Transverse colon (tissue), 4 donors: Measurements from ENCODE around the gene DHRS7. TPM values are rescaled to one million over a fixed set of nuclear protein-coding genes. Genes with fewer than 3 reads are reported as not detected.

ENCODE experiments used
- DNase-seq: peaks from one replicate; pipeline ENCODE4 v3.0.0-alpha.2; 2019
- H3K27ac ChIP-seq, 4 donors: fragments of 200-600 bp; sonication (generic); 2 replicates each; pipeline ENCODE4 v1.5.1; 2016 to 2018; ENCODE audit warnings: inconsistent platforms in 4 of 4
- H3K27me3 ChIP-seq: fragments of 200-600 bp; sonication (generic); 2 replicates; pipeline ENCODE4 v1.5.1; 2017; ENCODE audit warnings: inconsistent platforms
- H3K36me3 ChIP-seq, 4 donors: fragments of 200-600 bp; sonication (generic); 2 replicates each; pipeline ENCODE4 v1.5.1; 2017 to 2019; ENCODE audit warnings: inconsistent platforms in 4 of 4
- H3K4me1 ChIP-seq, 4 donors: fragments of 200-600 bp; sonication (generic); 2 replicates each; pipeline ENCODE4 v1.5.1; 2017 to 2020; ENCODE audit warnings: inconsistent platforms in 4 of 4
- H3K4me3 ChIP-seq, 4 donors: fragments of 200-600 bp; sonication (generic); 1 replicate in 1 of 4; 2 replicates in 3 of 4; pipeline versions ENCODE4 v1.5.1 to v1.6.1; 2017 to 2019; ENCODE audit warnings: inconsistent platforms in 4 of 4
- H3K9me3 ChIP-seq, 2 donors: fragments of 200-600 bp; sonication (generic); 2 replicates each; pipeline ENCODE4 v1.5.1; 2017 to 2019; ENCODE audit warnings: inconsistent platforms in 2 of 2
- CTCF ChIP-seq, 5 experiments: fragments of 200-600 bp in 3 of 5; fragments of 450-650 bp in 2 of 5; sonication (generic) in 3 of 5; IDR thresholded peaks; 1 replicate in 2 of 5; 2 replicates in 3 of 5; pipeline ENCODE4 v1.5.1; 2016 to 2017; ENCODE audit warnings: antibody characterized with exemption in 5 of 5, inconsistent platforms in 3 of 5, mild to moderate bottlenecking in 2 of 5, moderate library complexity in 1 of 5
- EP300 ChIP-seq: sonication (generic); formaldehyde crosslinking; IDR thresholded peaks from one replicate; pipeline ENCODE4 v1.6.1; 2017; ENCODE audit warnings: antibody characterized with exemption, low read depth
- POLR2A ChIP-seq: fragments of 450-650 bp; IDR thresholded peaks from one replicate; pipeline ENCODE4 v1.6.1; 2016; ENCODE audit warnings: antibody characterized with exemption, mild to moderate bottlenecking, moderate library complexity
- POLR2AphosphoS5 ChIP-seq, 3 donors: sonication (generic); formaldehyde crosslinking; IDR thresholded peaks; one replicate each; pipeline ENCODE4 v1.6.1; 2016; ENCODE audit warnings: antibody characterized with exemption in 3 of 3
- WGBS, 2 donors: methylation state at CpG; one replicate each; pipeline ENCODE4 v1.1.5; 2018; ENCODE audit warnings: low coverage in 1 of 2; 5-methylcytosine and 5-hydroxymethylcytosine counted together
- in situ Hi-C, 4 donors: fragments of 200-750 bp; cut with MboI; loops; one replicate each; pipeline versions ENCODE4 v1.15.0 to v1.15.1; 2017; ENCODE audit warnings: low sequenced_read_pairs in 3 of 4, low pct_ligation_motif_present in 1 of 4, low pct_unique_long_range_greater_than_20kb in 1 of 4
- intact Hi-C: fragments of 100-400 bp; cut with DNase I; formaldehyde crosslinking; loops from one replicate; pipeline ENCODE4 v1.15.1; 2023; ENCODE audit warnings: low total_unique reads
- total RNA-seq, 4 donors: library from RNA; depleted of rRNA; stranded (reverse); fragments of >200 nt; gene quantifications; one replicate each; pipeline ENCODE4 v1.1.0, GENCODE V29; 2016

The DHRS7 gene
- total RNA-seq, 4 donors from 2014 or later: 22.4 to 154 (median 82.8) TPM

GRCh38 chr14:60153991-60154390 lies 11.2 kb downstream of the DHRS7 start:
- intact Hi-C loops: no loop called here
- H3K4me3 ChIP-seq: no peak overlapping the region
- no peak overlapping the region for H3K27ac ChIP-seq
- H3K36me3 ChIP-seq: peaks cover 0 to 3% (median 0%) of the 10 kb centered on the region in 4 donors
- in situ Hi-C loops: no loop called here
- no peak for DNase-seq
- peaks cover 0 to 14% (median 2%) of the 10 kb centered on the region in 4 donors for H3K4me1 ChIP-seq
- no peaks in the 10 kb centered on the region for H3K9me3 ChIP-seq
- WGBS, 2 donors: 85 to 100% methylated on average over 2 to 3 of the region's 3 CpGs
- H3K27me3 ChIP-seq: no peaks in the 10 kb centered on the region
- TF ChIP-seq POLR2A (no peak), POLR2AphosphoS5 (IDR thresholded peaks at IDR 0.05) (no peak), EP300 (no peak), CTCF (IDR thresholded peaks at IDR 0.05) (no peak)

GRCh38 chr14:60151715-60152114 lies 13.5 kb downstream of the DHRS7 start:
- no peaks in the 10 kb centered on the region for H3K27me3 ChIP-seq
- intact Hi-C loops (no loop called here), in situ Hi-C loops (no loop called here)
- peak overlapping the region; percentile 13 to 46 (median 38) for H3K27ac ChIP-seq
- peak; percentile 60 for DNase-seq
- H3K4me3 ChIP-seq: no peak overlapping the region
- no peaks in the 10 kb centered on the region for H3K9me3 ChIP-seq
- peak; percentile 20 to 38 (median 32) for TF ChIP-seq POLR2AphosphoS5 (IDR thresholded peaks at IDR 0.05)
- no peak for TF ChIP-seq CTCF (IDR thresholded peaks at IDR 0.05)
- TF ChIP-seq POLR2A: no peak
- 33% methylated on average over 3 of the region's 3 CpGs; no CpG with 5 or more reads in 1 of the 2 donors for WGBS, 2 donors
- peaks cover 0 to 3% (median 2%) of the 10 kb centered on the region in 4 donors for H3K36me3 ChIP-seq
- peaks cover 0 to 14% (median 2%) of the 10 kb centered on the region in 4 donors for H3K4me1 ChIP-seq

- Histone ChIP-seq H3K4me3 (no peak overlapping the region), H3K36me3 (no peaks in the 10 kb centered on the region), H3K27me3 (no peaks in the 10 kb centered on the region), H3K9me3 (no peaks in the 10 kb centered on the region), H3K27ac (no peak overlapping the region), H3K4me1 (no peaks in the 10 kb centered on the region)
- intact Hi-C loops: no loop called here
- in situ Hi-C loops: no loop called here
- no peak for DNase-seq
- TF ChIP-seq POLR2A: no peak
- TF ChIP-seq CTCF (IDR thresholded peaks at IDR 0.05): no peak
- no peak for TF ChIP-seq POLR2AphosphoS5 (IDR thresholded peaks at IDR 0.05)
- no peak for TF ChIP-seq EP300
- WGBS, 2 donors: 93 to 98% methylated on average over 3 of the region's 3 CpGs
Measured at GRCh38 chr14:60134702-60135101, 30.5 kb downstream of the DHRS7 start.

GRCh38 chr14:60133487-60133886 lies 31.7 kb downstream of the DHRS7 start:
- in situ Hi-C loops (no loop called here), intact Hi-C loops (no loop called here)

DNA sequence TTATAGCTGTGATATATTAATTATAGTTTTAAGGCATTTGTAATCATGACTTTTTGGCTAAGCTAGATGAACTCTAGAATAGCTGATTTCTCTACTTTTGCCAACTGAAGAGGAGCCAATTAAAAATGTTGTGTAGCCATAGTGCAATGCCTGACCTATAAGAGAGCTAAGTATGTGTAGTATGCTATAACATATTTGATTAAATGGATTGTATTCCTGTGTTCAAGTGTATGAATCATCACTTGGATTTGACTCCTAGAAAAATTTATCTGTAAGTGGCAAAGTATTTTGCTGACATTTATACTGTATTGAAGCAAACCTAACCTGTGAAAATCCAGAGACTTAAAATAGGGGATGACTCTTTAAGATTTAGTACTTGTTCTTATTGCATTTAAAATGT lies 39.3 kb downstream of the DHRS7 start:
- no peak overlapping the region for H3K27ac ChIP-seq
- in situ Hi-C loops: no loop called here
- no peaks in the 10 kb centered on the region for H3K4me1 ChIP-seq
- no peak for DNase-seq
- TF ChIP-seq CTCF (IDR thresholded peaks at IDR 0.05) (no peak), POLR2AphosphoS5 (IDR thresholded peaks at IDR 0.05) (no peak), POLR2A (no peak), EP300 (no peak)
- H3K27me3 ChIP-seq: no peaks in the 10 kb centered on the region
- H3K4me3 ChIP-seq: no peak overlapping the region
- no peaks in the 10 kb centered on the region for H3K9me3 ChIP-seq
- peaks cover 0 to 62% (median 25%) of the 10 kb centered on the region in 4 donors for H3K36me3 ChIP-seq
- intact Hi-C loops: no loop called here

More at GRCh38 chr14:60133487-60133886, 31.7 kb downstream of the DHRS7 start:
- 74 to 85% methylated on average over 2 of the region's 2 CpGs for WGBS, 2 donors
- Histone ChIP-seq H3K4me3 (no peak overlapping the region), H3K27me3 (no peaks in the 10 kb centered on the region), H3K4me1 (no peaks in the 10 kb centered on the region), H3K27ac (no peak overlapping the region), H3K36me3 (no peaks in the 10 kb centered on the region), H3K9me3 (no peaks in the 10 kb centered on the region)
- TF ChIP-seq POLR2AphosphoS5 (IDR thresholded peaks at IDR 0.05) (no peak), EP300 (no peak)
- DNase-seq: no peak
